GM18517 (cell line): ENCODE results near the gene RNU7-1.

Source experiments
- ATAC-seq: cut with Tn5 transposase; IDR thresholded peaks from one replicate; pipeline ENCODE4 v1.9.1; 2021; ENCODE audit warnings: mild to moderate bottlenecking, moderate library complexity; ENCODE audit not compliant: unreplicated experiment

Gene RNU7-1

GRCh38 chr12:6917491-6918231 is 26.0 kb upstream of the RNU7-1 start:
- ATAC-seq = no peak

GRCh38 chr12:6919588-6919987 is 24.0 kb upstream of the RNU7-1 start:
- no peak for ATAC-seq

- no peak for ATAC-seq
Observed at GRCh38 chr12:6921539-6921938, 22.1 kb upstream of the RNU7-1 start.

DNA sequence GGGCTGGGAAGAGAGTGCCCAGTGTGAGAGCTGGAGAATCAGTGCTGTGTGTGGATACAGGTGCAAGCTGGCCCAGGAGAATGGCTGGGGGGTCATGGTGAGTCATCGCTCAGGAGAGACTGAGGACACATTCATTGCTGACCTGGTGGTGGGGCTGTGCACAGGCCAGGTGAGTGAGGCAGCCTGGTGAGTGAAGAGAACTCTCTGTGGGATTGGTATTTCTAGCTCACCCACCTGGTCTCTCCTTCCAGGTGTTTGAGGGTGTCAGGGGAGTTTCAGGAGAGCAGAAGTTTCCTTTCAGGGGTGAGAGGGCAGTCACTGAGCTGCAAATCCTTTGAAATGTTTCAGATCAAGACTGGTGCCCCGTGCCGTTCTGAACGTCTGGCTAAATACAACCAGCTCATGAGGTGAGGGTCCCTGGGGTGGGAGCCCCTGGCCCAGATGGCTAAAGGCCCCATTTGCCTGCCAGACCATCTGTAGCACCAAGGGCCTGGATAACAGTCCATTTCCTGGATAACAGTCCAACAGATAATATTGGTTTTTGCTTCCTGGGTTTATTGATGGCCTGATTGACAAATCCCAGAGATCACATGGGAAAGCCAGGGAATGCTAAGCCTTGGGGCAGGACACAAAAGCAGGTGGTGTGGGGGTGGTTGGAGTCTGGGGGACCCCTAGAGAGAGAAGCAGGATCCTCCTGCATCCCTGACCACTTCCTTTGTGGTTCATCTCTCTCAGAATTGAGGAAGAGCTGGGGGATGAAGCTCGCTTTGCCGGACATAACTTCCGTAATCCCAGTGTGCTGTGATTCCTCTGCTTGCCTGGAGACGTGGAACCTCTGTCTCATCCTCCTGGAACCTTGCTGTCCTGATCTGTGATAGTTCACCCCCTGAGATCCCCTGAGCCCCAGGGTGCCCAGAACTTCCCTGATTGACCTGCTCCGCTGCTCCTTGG is 21.3 kb upstream of the RNU7-1 start:
- ATAC-seq = no peak

DNA sequence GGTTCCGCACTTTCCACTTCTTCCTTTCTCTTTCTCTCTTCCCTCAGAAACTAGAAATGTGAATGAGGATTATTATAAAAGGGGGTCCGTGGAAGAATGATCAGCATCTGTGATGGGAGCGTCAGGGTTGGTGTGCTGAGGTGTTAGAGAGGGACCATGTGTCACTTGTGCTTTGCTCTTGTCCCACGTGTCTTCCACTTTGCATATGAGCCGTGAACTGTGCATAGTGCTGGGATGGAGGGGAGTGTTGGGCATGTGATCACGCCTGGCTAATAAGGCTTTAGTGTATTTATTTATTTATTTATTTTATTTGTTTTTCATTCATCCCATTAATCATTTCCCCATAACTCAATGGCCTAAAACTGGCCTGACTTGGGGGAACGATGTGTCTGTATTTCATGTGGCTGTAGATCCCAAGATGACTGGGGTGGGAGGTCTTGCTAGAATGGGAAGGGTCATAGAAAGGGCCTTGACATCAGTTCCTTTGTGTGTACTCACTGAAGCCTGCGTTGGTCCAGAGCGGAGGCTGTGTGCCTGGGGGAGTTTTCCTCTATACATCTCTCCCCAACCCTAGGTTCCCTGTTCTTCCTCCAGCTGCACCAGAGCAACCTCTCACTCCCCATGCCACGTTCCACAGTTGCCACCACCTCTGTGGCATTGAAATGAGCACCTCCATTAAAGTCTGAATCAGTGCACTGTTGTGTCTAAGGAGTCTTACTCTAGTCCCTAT is 20.4 kb upstream of the RNU7-1 start:
- ATAC-seq = no peak

- no peak for ATAC-seq
Observed at GRCh38 chr12:6923851-6924250, 19.8 kb upstream of the RNU7-1 start.

DNA sequence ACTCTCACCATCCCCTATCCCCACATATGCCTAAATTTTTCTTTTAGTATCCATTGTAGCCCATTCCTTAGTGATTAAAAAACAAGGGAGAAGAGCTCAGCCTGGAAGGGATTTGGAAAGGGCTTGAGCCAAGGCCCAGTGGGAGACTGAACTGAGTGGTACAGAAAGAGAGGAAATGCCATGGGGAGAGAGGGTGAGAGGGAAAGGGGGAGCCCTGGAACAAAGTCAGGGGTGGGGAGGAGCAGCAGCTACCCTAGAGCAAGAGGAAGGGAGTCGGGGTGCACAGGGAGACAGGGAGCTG is 18.4 kb upstream of the RNU7-1 start:
- no peak for ATAC-seq

DNA sequence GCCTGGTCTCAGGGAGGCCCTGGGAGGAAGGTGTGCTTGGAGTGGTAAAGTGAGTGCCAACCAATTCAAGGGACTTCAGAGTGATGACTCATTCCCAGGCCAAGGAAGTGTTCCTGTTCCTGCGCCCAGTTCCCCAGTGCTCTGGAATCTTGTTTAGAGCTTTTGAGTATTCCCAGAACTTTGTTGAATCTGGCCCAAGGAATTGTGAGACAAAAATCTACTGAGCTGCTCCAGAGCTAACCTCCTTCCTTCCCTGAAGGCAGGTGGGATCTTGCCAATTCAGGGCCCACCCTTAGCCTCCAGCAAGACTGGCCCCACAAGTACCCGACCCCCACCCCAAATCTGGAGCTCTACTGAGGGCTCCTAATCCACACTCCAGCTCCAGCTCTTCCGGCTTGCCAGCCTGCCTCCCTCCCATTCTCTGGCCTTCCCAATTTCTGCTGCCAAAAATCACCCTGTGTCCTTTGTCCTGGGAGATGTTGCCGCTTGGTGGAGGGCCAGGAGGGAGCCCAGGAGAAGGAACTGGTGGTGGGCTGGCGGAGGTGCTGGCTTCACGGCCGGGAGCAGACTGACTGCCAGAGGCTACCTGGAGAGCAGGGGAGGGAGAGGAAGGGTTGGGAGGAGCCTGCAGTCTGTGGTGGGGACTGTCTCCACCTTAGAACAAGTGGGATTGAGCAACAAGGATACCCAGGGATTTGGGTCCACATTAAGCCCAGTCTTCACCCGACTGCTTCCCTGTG is 17.9 kb upstream of the RNU7-1 start:
- ATAC-seq = no peak

GRCh38 chr12:6927379-6928021 is 16.1 kb upstream of the RNU7-1 start, which contains the start of gene ATN1:
ATN1 (plus strand) TSS chr12:6927959; CDS start chr12:6934002, 6,043 bp downstream.
- no peak for ATAC-seq

GRCh38 chr12:6928022-6928702 is 15.5 kb upstream of the RNU7-1 start:
- ATAC-seq = no peak

GRCh38 chr12:6928703-6929407 is 14.8 kb upstream of the RNU7-1 start:
- ATAC-seq = no peak

DNA sequence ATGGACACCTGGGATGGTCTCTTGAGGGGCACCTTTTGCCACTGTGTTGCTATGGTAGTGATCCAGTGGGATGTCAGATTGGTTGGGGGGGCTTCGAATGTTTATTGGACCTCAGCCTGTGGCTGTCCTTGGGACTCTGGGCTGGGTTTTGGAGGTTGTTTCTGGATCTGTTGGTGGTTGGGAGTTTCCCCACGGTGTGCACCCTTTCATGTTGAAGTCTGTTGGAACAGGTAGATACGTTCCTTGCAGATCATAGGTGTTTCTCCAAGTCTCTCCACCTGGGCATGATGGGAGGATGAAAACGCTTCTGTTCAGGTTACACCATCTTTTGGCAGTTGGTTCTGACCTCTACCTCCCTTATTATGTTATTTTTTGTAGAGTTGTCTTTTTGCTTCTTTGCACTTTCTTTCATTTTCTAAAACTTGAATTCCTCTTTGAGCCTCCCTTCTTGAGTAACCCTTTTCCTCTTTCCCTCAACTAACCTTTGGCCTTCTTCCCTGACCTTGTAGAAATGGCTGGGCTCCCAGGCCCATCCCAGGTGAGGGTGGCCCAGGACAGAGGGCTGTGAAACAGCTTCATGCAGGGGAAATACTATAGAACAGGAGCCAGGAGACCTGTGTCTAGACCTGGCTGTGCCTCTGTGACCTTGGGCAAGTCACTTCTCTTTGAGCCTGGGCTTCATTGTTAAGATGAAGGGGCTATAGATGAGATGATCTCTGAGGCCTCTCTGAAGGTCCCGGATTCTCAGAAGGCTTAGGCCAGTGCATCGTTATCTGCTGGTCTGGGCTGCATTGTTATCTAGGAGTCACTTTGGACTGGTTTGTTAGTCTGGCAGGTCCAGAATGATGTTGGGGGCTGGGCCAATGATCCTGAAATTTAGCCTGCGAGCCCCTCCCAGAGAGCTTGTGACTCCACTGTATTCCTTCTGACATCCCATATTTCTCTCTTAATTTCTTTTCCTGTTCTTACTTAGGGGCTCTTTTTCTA is 13.9 kb upstream of the RNU7-1 start:
- ATAC-seq = no peak

DNA sequence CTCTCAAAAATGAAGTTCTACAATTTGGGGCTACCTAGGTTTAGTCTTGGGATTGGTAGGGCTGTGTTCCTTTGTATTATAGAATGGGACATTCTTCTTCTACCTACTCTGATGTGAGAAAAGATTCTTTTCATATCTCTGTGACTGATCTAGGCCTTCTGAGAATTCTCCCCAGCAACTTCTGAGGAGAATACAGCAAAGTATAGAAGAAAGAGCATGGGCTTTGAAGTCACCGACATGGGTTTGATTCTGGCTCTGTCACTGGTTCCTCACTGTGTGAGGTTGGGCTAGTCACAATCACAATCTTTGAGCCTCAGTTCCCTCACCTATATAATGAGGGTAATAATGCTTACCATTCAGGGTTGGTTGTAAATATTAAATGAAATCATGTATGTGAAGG is 10.8 kb upstream of the RNU7-1 start:
- ATAC-seq = no peak

- no peak for ATAC-seq
Observed at GRCh38 chr12:6934110-6934509, 9.5 kb upstream of the RNU7-1 start.

- no peak for ATAC-seq
Observed at GRCh38 chr12:6935371-6936193, 8.0 kb upstream of the RNU7-1 start.

DNA sequence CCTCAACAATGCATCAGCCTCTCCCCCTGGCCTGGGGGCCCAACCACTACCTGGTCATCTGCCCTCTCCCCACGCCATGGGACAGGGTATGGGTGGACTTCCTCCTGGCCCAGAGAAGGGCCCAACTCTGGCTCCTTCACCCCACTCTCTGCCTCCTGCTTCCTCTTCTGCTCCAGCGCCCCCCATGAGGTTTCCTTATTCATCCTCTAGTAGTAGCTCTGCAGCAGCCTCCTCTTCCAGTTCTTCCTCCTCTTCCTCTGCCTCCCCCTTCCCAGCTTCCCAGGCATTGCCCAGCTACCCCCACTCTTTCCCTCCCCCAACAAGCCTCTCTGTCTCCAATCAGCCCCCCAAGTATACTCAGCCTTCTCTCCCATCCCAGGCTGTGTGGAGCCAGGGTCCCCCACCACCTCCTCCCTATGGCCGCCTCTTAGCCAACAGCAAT is 7.4 kb upstream of the RNU7-1 start:
- no peak for ATAC-seq
